Panc1 (cell line): ENCODE results near the gene SH2D1B.

Experiments used
- POLR2AphosphoS5 ChIP-seq: IDR thresholded peaks from 2 replicates; pipeline ENCODE4 v1.6.1; 2012; ENCODE audit warnings: mild to moderate bottlenecking, low read depth, low read length, moderate library complexity
- SIN3A ChIP-seq: IDR thresholded peaks from 2 replicates; pipeline ENCODE4 v1.6.1; 2012; ENCODE audit warnings: low read depth, mild to moderate bottlenecking, low read length, moderate library complexity, borderline replicate concordance; ENCODE audit not compliant: insufficient read depth
- TF ChIP-seq, protein P1 (sequence below): fragments of 450-650 bp; IDR thresholded peaks from 2 replicates; pipeline ENCODE4 v1.5.1; 2017; ENCODE audit warnings: mild to moderate bottlenecking

DNA sequence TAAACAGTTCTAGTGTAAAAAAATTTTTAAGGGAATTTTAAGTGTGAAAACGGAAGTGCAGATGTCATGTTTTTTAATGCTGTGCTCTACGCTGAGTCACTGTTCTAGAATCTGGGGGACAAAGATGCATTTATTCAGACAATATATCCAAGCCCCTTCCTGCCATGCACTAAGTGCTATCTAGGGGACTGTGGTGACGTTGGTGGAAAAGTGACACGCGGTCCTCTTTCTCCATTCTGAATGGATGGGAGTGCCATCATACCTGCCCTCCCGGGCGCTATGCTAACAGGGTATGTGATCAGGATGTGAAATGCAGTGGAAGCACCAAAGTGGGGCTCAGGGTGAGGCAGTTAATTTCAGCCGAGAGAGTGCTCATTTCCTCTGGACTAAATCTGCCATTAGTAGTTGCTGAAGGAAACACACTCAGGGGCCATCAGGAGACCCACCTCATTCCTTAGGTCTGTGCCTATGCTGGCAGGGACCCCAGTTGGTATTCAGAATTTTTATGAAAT, 23.8 kb downstream of the SH2D1B start:
- TF ChIP-seq, protein P1, sequence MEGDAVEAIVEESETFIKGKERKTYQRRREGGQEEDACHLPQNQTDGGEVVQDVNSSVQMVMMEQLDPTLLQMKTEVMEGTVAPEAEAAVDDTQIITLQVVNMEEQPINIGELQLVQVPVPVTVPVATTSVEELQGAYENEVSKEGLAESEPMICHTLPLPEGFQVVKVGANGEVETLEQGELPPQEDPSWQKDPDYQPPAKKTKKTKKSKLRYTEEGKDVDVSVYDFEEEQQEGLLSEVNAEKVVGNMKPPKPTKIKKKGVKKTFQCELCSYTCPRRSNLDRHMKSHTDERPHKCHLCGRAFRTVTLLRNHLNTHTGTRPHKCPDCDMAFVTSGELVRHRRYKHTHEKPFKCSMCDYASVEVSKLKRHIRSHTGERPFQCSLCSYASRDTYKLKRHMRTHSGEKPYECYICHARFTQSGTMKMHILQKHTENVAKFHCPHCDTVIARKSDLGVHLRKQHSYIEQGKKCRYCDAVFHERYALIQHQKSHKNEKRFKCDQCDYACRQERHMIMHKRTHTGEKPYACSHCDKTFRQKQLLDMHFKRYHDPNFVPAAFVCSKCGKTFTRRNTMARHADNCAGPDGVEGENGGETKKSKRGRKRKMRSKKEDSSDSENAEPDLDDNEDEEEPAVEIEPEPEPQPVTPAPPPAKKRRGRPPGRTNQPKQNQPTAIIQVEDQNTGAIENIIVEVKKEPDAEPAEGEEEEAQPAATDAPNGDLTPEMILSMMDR: no peak
- TF ChIP-seq POLR2AphosphoS5: no peak
- TF ChIP-seq SIN3A: no peak
